ENCODE results near the gene C1orf105.

DNA sequence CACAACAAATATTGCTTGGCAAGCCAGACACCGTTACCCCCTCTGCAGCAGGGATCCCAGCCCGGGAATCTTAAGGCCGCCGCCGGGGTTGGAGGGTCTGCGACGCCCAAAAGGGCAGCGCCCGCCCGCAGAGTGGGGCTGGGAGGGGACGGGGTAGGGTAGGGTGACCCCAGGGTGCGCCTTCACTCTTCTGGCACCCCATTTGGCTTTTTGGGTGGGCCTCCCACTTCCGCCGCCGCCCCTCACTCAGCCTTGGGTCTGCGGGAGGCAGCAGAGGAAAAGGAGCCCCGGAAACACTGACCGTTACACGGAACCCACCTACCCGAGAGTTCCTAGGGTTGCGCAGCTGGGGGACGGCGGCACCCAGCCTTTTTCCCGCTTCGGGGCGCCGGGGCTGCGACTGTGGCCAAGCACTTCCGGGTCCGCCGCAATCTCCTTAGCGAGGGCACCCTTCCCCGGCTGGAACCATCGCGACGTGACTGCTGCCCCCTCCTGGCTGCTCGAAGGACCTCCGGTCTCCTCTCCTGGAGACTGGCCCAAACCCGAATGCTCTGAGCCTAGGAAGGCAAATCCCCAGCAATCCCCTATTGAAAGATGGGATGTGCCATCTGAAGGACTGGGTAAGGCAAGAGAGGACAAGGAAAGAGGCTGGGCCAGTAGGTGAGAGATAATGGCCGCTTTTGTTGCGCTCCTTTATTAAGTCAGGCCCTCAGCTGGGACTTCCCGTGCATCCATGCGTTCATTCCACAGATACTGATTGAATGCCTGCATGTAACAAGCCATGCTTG is 23.4 kb downstream of the C1orf105 start, which contains the start of gene PIGC:
- TF ChIP-seq, protein P1, sequence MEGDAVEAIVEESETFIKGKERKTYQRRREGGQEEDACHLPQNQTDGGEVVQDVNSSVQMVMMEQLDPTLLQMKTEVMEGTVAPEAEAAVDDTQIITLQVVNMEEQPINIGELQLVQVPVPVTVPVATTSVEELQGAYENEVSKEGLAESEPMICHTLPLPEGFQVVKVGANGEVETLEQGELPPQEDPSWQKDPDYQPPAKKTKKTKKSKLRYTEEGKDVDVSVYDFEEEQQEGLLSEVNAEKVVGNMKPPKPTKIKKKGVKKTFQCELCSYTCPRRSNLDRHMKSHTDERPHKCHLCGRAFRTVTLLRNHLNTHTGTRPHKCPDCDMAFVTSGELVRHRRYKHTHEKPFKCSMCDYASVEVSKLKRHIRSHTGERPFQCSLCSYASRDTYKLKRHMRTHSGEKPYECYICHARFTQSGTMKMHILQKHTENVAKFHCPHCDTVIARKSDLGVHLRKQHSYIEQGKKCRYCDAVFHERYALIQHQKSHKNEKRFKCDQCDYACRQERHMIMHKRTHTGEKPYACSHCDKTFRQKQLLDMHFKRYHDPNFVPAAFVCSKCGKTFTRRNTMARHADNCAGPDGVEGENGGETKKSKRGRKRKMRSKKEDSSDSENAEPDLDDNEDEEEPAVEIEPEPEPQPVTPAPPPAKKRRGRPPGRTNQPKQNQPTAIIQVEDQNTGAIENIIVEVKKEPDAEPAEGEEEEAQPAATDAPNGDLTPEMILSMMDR (IDR thresholded peaks at IDR 0.05 in 4 of 5, conservative IDR thresholded peaks at IDR 0.05 in 1 of 5), result peak; percentile 67 to 89 (median 82)
- TF ChIP-seq POLR2A (IDR thresholded peaks at IDR 0.05), result no peak

All from gastrocnemius medialis (tissue), 4 donors.